ENCODE measurements around the gene C6orf89.

The C6orf89 gene

DNA sequence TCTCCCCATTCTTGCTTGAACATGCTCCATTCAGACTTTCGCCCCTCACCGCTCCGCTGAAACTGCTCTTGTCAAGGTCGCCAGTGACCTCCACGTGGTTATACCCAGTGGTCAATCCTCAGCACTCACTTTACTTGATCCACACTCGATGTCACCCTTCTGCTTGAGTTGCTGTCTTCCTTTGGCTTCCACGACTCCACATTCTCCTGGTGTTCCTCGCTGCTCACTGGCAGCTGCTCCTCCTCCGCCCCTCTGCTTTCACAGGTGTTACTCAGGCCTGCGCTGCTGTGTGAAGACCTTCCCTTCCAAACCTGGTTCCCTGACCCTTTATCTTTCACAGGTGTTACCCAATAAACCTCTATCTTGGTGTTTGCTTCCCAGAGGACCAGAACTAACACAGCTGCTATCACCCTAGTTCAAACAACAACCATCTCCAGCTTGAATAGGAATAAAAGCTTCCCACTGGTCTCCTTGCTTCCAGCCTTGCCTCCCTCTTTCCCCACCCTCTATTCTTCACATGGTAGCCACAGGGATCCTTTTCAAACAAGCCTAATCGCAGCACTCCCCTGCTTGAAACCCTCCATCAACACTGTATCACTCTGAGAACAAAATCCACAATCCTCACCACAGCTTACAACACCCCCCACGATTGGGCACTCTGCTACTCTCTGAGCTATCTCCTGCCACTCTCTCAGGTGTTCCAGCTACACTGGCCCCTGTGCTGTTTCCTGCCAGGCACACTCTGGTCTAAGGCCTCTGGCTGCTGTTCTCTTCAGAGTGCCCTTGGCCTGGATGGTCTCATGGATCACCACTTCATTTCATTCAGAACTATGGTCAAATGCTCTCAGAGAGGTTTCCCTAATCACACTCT lies 21.8 kb upstream of the C6orf89 start:
- no peak overlapping the region for H3K9ac ChIP-seq
- H3K4me1 ChIP-seq: peaks cover 9% of the 10 kb centered on the region
- no peak overlapping the region for H3K4me3 ChIP-seq (ENCODE audit: low read depth, low read length)
- peaks cover 30% of the 10 kb centered on the region for H3K79me2 ChIP-seq
- no peak overlapping the region for H3K27ac ChIP-seq
- no peak overlapping the region for H2AFZ ChIP-seq
- H3K36me3 ChIP-seq (ENCODE audit: control insufficient read depth, insufficient read depth, low read length): no peaks in the 10 kb centered on the region
- TF ChIP-seq, protein P1, sequence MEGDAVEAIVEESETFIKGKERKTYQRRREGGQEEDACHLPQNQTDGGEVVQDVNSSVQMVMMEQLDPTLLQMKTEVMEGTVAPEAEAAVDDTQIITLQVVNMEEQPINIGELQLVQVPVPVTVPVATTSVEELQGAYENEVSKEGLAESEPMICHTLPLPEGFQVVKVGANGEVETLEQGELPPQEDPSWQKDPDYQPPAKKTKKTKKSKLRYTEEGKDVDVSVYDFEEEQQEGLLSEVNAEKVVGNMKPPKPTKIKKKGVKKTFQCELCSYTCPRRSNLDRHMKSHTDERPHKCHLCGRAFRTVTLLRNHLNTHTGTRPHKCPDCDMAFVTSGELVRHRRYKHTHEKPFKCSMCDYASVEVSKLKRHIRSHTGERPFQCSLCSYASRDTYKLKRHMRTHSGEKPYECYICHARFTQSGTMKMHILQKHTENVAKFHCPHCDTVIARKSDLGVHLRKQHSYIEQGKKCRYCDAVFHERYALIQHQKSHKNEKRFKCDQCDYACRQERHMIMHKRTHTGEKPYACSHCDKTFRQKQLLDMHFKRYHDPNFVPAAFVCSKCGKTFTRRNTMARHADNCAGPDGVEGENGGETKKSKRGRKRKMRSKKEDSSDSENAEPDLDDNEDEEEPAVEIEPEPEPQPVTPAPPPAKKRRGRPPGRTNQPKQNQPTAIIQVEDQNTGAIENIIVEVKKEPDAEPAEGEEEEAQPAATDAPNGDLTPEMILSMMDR (IDR thresholded peaks at IDR 0.05): no peak
- no peaks in the 10 kb centered on the region for H3K9me3 ChIP-seq (ENCODE audit: control insufficient read depth, low read length)
- no peaks in the 10 kb centered on the region for H3K27me3 ChIP-seq (ENCODE audit: control insufficient read depth, insufficient read depth, low read length)
- no peak overlapping the region for H3K4me2 ChIP-seq (ENCODE audit: low read length)

DNA sequence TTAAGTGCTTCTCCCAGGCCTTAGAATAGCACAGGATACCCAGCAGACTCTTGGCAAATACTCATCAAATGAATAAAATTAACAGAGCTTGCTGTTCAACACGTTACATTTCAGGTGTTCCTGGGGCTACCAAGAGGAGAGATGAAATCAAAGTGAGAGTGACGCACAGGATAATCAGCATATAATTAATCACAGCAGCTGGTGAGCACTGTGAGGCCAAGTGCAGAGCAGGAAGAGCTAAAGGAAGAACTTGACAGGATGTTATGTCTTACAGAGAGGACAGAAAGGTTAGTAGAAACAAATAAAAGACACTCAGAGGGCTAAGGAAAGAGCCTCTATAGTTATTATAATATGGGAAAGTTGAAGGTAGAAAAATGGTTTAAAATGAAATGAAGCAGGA lies 19.9 kb upstream of the C6orf89 start:
- Histone ChIP-seq H3K4me3 (ENCODE audit: low read depth, low read length) (no peak overlapping the region), H2AFZ (no peak overlapping the region), H3K27me3 (ENCODE audit: control insufficient read depth, insufficient read depth, low read length) (no peaks in the 10 kb centered on the region), H3K9ac (no peak overlapping the region), H3K4me1 (peaks cover 9% of the 10 kb centered on the region), H3K9me3 (ENCODE audit: control insufficient read depth, low read length) (no peaks in the 10 kb centered on the region), H3K27ac (no peak overlapping the region), H3K4me2 (ENCODE audit: low read length) (no peak overlapping the region), H3K79me2 (peaks cover 30% of the 10 kb centered on the region), H3K36me3 (ENCODE audit: control insufficient read depth, insufficient read depth, low read length) (no peaks in the 10 kb centered on the region)
- TF ChIP-seq, protein P1 (IDR thresholded peaks at IDR 0.05): no peak

DNA sequence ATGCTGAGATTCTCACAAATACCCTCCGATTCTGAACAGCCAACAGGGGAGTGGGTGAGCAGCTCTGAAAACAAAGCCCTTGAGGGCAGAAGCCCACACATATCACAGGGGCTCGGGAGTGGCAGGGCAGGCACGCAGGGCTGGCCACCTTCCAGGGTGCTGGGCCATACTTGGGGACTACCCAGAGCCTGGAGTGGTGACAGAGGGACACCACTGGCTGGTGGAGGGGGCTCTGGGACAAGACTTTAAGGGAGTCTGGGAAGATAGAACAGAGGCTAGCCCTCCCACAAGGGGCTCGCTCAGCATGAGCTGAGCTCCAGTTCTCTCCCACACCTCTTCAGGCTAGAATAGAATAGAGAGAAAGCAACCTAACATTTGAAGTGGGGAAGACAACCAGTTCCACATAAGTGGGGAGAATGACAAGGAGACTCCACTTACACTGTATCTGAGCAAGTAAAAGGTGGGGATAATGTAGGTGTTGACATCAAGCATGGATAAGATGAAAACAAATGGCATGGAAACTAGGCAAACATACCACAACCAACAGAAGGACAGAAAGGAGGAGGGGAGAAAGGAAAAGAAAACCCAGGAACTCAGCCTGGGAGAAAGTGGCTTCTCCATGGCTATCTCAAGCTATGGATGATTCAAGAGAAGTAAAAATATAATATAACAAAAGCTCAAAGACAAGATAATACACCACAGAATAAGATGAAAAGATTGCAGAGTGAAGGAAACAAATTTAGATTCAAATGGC lies 18.1 kb upstream of the C6orf89 start:
- Histone ChIP-seq H3K4me3 (ENCODE audit: low read depth, low read length) (no peak overlapping the region), H2AFZ (no peak overlapping the region), H3K9ac (no peak overlapping the region), H3K36me3 (ENCODE audit: control insufficient read depth, insufficient read depth, low read length) (no peaks in the 10 kb centered on the region), H3K4me2 (ENCODE audit: low read length) (no peak overlapping the region), H3K79me2 (peaks cover 30% of the 10 kb centered on the region), H3K4me1 (peaks cover 3% of the 10 kb centered on the region), H3K27me3 (ENCODE audit: control insufficient read depth, insufficient read depth, low read length) (no peaks in the 10 kb centered on the region), H3K27ac (no peak overlapping the region), H3K9me3 (ENCODE audit: control insufficient read depth, low read length) (no peaks in the 10 kb centered on the region)
- TF ChIP-seq, protein P1 (IDR thresholded peaks at IDR 0.05): no peak

DNA sequence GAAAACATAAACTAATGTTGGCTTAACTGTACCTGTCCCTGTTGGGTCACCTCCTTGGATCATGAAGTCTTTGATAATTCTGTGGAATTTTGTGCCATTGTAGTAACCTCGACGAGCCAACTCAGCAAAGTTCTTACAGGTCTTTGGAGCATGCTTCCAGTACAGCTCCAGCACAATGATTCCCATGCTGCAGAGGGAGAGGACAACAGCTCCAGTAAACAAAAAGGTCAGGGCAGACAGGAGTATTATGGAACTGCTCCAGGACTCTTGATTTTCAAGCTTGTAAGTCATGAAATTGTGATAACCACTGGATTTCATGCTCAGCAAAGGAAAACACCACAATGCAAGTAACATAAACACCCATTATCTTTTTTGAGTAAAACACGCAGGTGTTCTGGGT lies 14.1 kb upstream of the C6orf89 start:
- Histone ChIP-seq H3K4me1 (peaks cover 5% of the 10 kb centered on the region), H2AFZ (no peak overlapping the region), H3K9ac (no peak overlapping the region), H3K79me2 (peaks cover 13% of the 10 kb centered on the region), H3K4me3 (ENCODE audit: low read depth, low read length) (no peak overlapping the region), H3K4me2 (ENCODE audit: low read length) (no peak overlapping the region), H3K27ac (no peak overlapping the region), H3K27me3 (ENCODE audit: control insufficient read depth, insufficient read depth, low read length) (no peaks in the 10 kb centered on the region), H3K9me3 (ENCODE audit: control insufficient read depth, low read length) (no peaks in the 10 kb centered on the region), H3K36me3 (ENCODE audit: control insufficient read depth, insufficient read depth, low read length) (no peaks in the 10 kb centered on the region)
- TF ChIP-seq, protein P1 (IDR thresholded peaks at IDR 0.05): no peak
